Loucy (cell line): ENCODE measurements around the gene BMP3.
"Not testable (repeated sequence)": the region's sequence is repeated elsewhere in the genome, so short reads cannot be mapped to it uniquely, and the experiment has no call there.

ENCODE experiments used
- H2AFZ ChIP-seq: fragments of 200-600 bp; sonication (generic); 2 replicates; pipeline ENCODE4 v1.6.0; 2016; ENCODE audit warnings: antibody characterized with exemption, mild to moderate bottlenecking, low read length, moderate library complexity
- H3F3A ChIP-seq: fragments of 200-600 bp; 2 replicates; pipeline ENCODE4 v1.6.0; 2016; ENCODE audit warnings: antibody characterized with exemption, low read depth, mild to moderate bottlenecking
- H3K27me3 ChIP-seq: fragments of 200-600 bp; sonication (generic); 2 replicates; pipeline ENCODE4 v1.6.1; 2014; ENCODE audit warnings: low read length, mild to moderate bottlenecking; ENCODE audit not compliant: insufficient read depth, poor library complexity, severe bottlenecking
- H3K36me3 ChIP-seq: fragments of 200-600 bp; sonication (generic); 2 replicates; pipeline ENCODE4 v1.6.1; 2016; ENCODE audit warnings: low read length; ENCODE audit not compliant: insufficient read depth
- H3K4me1 ChIP-seq: fragments of 200-600 bp; sonication (generic); 2 replicates; pipeline ENCODE4 v1.5.1; 2014; ENCODE audit warnings: low read length, mild to moderate bottlenecking; ENCODE audit not compliant: insufficient read depth, poor library complexity, severe bottlenecking
- H3K4me2 ChIP-seq: fragments of 200-600 bp; sonication (generic); 2 replicates; pipeline ENCODE4 v1.6.0; 2014; ENCODE audit warnings: antibody characterized with exemption, low read length, low read depth, mild to moderate bottlenecking; ENCODE audit not compliant: poor library complexity, severe bottlenecking
- H3K4me3 ChIP-seq: fragments of 200-600 bp; sonication (generic); 2 replicates; pipeline ENCODE4 v1.5.1; 2014; ENCODE audit warnings: low read length, mild to moderate bottlenecking, mixed read lengths; ENCODE audit not compliant: poor library complexity, severe bottlenecking
- H3K79me2 ChIP-seq: fragments of 200-600 bp; sonication (generic); 2 replicates; pipeline ENCODE4 v1.6.1; 2014; ENCODE audit warnings: low read length; ENCODE audit not compliant: insufficient read depth
- H3K9ac ChIP-seq: fragments of 200-600 bp; sonication (generic); 2 replicates; pipeline ENCODE4 v1.6.0; 2014; ENCODE audit warnings: mild to moderate bottlenecking, low read depth, low read length, moderate library complexity; ENCODE audit not compliant: poor library complexity, severe bottlenecking
- H3K9me2 ChIP-seq: fragments of 200-600 bp; sonication (generic); replicated peaks from 2 replicates; pipeline ENCODE4 v1.6.1; 2016; ENCODE audit warnings: low read depth, low read length, mixed read lengths
- H3K9me3 ChIP-seq: fragments of 200-600 bp; sonication (generic); 2 replicates; pipeline ENCODE4 v1.6.1; 2014; ENCODE audit warnings: mild to moderate bottlenecking, antibody characterized with exemption, low read length, low read depth; ENCODE audit not compliant: insufficient read depth
- H4K20me1 ChIP-seq: fragments of 200-600 bp; sonication (generic); 2 replicates; pipeline ENCODE4 v1.6.0; 2014; ENCODE audit warnings: antibody characterized with exemption, low read length, mild to moderate bottlenecking; ENCODE audit not compliant: insufficient read depth, poor library complexity, severe bottlenecking
- CTCF ChIP-seq: fragments of 200-600 bp; sonication (generic); conservative IDR thresholded peaks from 2 replicates; pipeline ENCODE4 v1.5.1; 2014; ENCODE audit warnings: mild to moderate bottlenecking, antibody characterized with exemption, low read length
- EZH2phosphoT487 ChIP-seq: fragments of 200-600 bp; IDR thresholded peaks from 2 replicates; pipeline ENCODE4 v1.6.1; 2018; ENCODE audit warnings: antibody characterized with exemption, mild to moderate bottlenecking, moderate library complexity, borderline replicate concordance

The BMP3 gene

GRCh38 chr4:81007417-81007816 is 23.1 kb upstream of the BMP3 start:
- H3K4me3 ChIP-seq: no peak overlapping the region

GRCh38 chr4:81016566-81016965 is 13.9 kb upstream of the BMP3 start:
- H3K27me3 ChIP-seq, H3K9me3 ChIP-seq, H3F3A ChIP-seq, H3K36me3 ChIP-seq, H2AFZ ChIP-seq, H3K4me2 ChIP-seq, H3K4me3 ChIP-seq, H3K79me2 ChIP-seq, H3K9ac ChIP-seq, H4K20me1 ChIP-seq, H3K4me1 ChIP-seq, H3K9me2 ChIP-seq: not testable (repeated sequence)

More at GRCh38 chr4:81007417-81007816, 23.1 kb upstream of the BMP3 start:
- Histone ChIP-seq H3F3A (no peaks in the 10 kb centered on the region), H3K27me3 (no peaks in the 10 kb centered on the region), H4K20me1 (no peaks in the 10 kb centered on the region), H3K9me3 (no peaks in the 10 kb centered on the region), H3K36me3 (no peaks in the 10 kb centered on the region), H3K4me2 (no peak overlapping the region), H3K9ac (no peak overlapping the region), H3K79me2 (no peaks in the 10 kb centered on the region), H3K4me1 (peaks cover 4% of the 10 kb centered on the region), H3K9me2 (no peaks in the 10 kb centered on the region), H2AFZ (no peak overlapping the region)
- TF ChIP-seq EZH2phosphoT487 (no peak), CTCF (no peak)

GRCh38 chr4:81019006-81019405 is 11.5 kb upstream of the BMP3 start:
- Histone ChIP-seq H3K4me2 (no peak overlapping the region), H3K9ac (no peak overlapping the region), H3K27me3 (no peaks in the 10 kb centered on the region), H3K36me3 (no peaks in the 10 kb centered on the region), H3K9me2 (no peaks in the 10 kb centered on the region), H4K20me1 (no peaks in the 10 kb centered on the region), H3F3A (no peaks in the 10 kb centered on the region), H3K4me3 (no peak overlapping the region), H2AFZ (no peak overlapping the region), H3K9me3 (no peaks in the 10 kb centered on the region), H3K4me1 (peaks cover 6% of the 10 kb centered on the region), H3K79me2 (no peaks in the 10 kb centered on the region)
- TF ChIP-seq EZH2phosphoT487 (no peak), CTCF (no peak)

GRCh38 chr4:81021142-81021944 is 9.2 kb upstream of the BMP3 start:
- Histone ChIP-seq H3K4me3 (no peak overlapping the region), H3K79me2 (no peaks in the 10 kb centered on the region), H3K36me3 (no peaks in the 10 kb centered on the region), H4K20me1 (no peaks in the 10 kb centered on the region), H3K9ac (no peak overlapping the region), H3K27me3 (no peaks in the 10 kb centered on the region), H3K4me2 (no peak overlapping the region), H3K9me2 (no peaks in the 10 kb centered on the region), H3F3A (no peaks in the 10 kb centered on the region), H2AFZ (no peak overlapping the region), H3K9me3 (no peaks in the 10 kb centered on the region), H3K4me1 (peaks cover 6% of the 10 kb centered on the region)
- no peak for TF ChIP-seq CTCF
- no peak for TF ChIP-seq EZH2phosphoT487
